Measurements from ENCODE around the gene APOL6.
"Not testable (repeated sequence)": the region's sequence is repeated elsewhere in the genome, so short reads cannot be mapped to it uniquely, and the experiment has no call there.

The APOL6 gene

GRCh38 chr22:35681454-35682052 lies 33.3 kb downstream of the APOL6 start:
- no peak for DNase-seq

DNA sequence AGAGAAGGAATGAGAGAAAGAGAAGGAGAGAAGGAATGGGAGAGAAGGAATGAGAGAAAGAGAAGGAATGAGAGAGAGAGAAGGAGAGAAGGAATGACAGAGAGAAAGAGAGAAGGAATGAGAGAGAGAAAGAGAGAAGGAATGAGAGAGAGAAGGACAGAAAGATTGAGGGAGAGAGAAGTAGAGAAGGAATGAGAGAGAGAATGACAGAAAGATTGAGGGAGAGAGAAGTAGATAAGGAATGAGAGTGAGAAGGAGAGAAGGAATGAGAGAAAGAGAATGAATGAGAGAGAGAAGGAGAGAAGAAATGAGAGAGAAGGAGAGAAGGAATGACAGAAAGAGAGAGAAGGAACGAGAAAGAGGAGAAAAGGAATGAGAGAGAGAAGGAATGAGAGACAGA lies 35.3 kb downstream of the APOL6 start:
- DNase-seq = no peak

DNA sequence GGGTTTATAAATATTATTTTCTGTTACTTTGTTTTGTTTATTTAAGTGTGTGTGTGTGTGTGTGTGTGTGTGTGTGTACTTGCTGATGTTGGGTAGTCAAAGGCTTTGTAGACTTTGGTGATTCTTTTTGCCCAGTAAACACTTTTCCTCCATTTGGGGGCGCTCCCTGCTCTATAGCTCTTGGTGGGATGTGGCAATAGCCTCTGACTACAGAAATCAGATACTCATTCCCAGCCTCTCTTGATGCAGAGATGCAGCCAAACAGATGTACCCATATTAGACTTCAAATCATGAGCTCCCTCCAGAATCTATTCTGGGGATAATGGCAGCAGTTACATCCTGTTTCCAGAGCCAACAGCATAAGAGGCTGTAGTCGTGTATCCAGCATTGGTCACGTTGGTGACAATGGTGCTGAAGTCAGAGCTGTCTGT lies 36.0 kb downstream of the APOL6 start:
- DNase-seq = no peak

DNA sequence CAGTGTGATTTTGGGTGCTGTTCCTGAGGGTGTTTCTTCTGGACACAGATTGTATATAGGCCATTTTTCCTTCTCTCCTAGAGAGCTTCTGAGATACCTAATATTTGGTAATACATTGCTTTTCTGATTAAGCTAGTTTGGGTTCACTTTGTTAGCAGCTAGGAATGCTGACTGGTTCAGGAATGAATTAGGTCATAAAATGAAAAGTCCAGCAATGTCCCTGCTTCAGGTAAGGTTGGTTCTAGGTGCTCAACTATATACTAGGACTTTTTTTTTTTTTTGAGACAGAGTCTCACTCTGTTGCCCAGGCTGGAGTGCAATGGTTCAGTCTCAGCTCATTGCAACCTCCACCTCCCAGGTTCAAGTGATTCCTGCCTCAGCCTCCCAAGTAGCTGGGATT lies 36.5 kb downstream of the APOL6 start:
- DNase-seq = no peak

DNA sequence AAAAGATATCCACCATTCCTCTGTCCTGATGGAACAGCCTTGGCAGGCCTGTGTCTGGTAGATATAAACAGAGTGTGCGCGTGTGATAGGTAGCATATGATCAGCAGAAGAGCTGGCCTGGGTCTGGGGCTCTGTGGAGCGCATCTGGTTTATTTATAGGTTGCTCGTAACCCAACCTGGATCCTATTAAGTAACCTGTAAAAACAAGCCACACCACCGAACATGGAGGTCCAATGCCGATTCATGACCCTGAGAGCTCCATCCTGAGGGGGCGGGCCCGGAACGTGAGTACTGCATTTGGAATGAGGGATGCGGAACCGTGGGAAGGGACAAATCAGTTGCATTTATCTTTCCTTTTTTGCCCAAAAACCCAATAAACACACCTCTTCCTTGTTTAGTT lies 37.5 kb downstream of the APOL6 start:
- no peak for DNase-seq

GRCh38 chr22:35686298-35686697 lies 38.1 kb downstream of the APOL6 start:
- no peak for DNase-seq

DNA sequence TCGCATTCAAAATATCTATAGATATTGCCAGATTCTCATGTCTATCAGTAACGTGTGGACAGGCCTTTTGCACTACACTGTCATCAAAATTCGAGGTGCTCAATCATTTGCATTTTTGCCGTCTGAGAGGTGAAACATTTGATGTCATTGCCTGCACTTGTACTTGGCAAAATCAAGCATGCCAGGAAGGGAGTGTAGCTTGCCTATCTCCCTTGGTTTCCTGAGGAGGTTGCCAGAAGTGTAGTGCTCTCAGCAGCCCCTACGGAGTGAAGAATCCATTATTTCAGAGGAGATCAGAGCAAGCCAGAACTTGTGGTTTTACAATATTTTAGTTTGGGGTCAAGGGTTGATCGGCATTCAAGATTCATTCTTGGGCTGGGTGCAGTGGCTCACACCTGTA lies 39.2 kb downstream of the APOL6 start:
- no peak for DNase-seq

- no peak for DNase-seq
Observed at GRCh38 chr22:35688913-35689675, 40.8 kb downstream of the APOL6 start.

- DNase-seq = no peak
Observed at GRCh38 chr22:35690001-35690400, 41.8 kb downstream of the APOL6 start.

DNA sequence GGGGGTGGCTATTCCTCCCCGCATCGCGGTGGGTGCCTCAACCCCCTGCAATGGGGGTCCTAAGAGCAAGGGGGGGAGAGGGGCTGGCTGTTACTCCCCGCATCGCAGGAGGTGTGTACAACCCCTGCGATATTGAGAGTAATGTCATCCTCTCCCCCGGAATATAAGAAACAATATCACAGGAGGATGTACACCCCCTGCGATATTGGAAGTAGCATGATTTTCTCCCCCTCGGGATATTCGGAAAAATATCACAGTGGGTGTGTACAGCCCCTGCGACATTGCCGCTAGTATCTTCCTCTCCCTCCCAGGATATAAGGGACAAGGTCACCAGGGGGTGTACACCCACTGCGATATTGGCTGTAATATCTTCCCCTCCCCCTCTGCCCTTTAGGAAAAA lies 47.0 kb downstream of the APOL6 start:
- DNase-seq = no peak

- no peak for DNase-seq
Observed at GRCh38 chr22:35697142-35697541, 48.9 kb downstream of the APOL6 start.

GRCh38 chr22:35699852-35700251 lies 51.6 kb downstream of the APOL6 start:
- not testable (repeated sequence) for DNase-seq

GRCh38 chr22:35703861-35704584 lies 55.8 kb downstream of the APOL6 start:
- no peak for DNase-seq

DNA sequence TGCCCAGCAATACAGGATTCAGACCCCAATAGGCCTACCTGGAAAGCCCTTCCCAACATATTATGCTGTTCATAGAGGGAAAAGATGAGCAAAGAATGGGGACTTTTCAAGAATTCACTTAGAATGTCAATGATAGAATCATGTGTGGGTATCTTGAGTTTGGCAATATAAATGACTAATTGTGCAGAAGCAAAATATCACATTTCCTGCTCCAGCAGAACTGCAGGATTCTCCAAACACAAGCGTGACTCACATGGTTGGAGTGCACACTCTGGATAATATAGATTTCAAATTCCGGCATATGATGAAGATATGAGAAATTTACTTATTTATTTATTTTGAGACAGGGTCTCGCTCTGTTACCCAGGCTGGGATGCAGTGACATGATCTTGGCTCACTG lies 56.9 kb downstream of the APOL6 start:
- DNase-seq = no peak

DNA sequence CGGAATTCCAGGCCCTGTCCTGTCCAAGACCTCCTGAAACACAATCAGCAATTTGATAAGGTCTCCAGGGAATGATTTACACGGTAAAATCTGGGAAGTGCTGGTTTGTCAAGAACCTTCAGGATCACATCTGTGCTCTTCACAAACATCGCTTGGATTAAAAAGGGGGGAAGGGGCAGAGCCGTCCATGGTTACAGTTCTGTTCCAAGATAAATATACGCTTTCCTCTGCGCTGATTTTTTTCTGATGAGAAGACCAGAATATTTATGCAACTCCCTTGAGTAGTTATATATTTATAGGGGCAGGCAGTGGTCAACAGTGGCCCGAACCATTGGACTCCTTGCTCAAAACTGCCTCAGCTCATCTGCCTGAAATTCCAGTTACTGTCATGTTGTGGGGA lies 60.2 kb downstream of the APOL6 start:
- DNase-seq = no peak

- DNase-seq = no peak
Observed at GRCh38 chr22:35708917-35709316, 60.7 kb downstream of the APOL6 start.

DNA sequence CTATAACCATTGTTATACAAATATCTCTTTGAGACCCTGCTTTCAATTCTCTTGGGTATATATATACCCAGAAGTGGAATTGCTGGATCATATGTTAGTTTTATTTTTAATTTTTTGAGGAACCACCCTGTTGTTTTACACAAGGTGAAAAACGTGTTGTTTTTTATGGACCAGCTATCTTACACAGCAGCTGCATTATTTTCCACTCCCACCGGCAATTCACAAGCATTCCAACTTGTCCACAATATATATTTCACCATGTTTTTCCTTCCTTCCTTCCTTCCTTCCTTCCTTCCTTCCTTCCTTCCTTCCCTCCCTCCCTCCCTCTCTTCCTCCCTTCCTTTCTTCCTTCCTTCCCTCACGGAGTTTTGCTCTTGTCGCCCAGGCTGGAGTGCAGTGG lies 63.1 kb downstream of the APOL6 start:
- no peak for DNase-seq

DNA sequence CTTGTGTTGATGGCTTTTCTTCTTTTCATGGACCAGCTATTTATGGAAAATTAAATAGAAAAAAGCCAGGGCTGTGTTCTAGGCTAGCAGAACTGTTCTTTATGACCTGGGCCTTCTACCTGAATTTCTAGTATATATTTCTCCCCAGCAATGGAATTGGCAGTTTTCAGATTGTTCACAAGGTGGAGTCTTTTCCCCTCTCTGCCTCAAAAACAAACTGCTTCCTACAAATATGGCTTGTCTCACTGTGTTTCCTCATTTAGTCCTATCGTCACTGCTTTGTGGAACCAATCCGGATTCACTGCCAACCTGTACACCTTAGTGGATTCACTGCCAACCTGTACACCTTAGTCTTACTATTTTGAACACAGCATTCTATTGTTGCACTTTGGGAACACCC lies 64.4 kb downstream of the APOL6 start:
- no peak for DNase-seq

DNA sequence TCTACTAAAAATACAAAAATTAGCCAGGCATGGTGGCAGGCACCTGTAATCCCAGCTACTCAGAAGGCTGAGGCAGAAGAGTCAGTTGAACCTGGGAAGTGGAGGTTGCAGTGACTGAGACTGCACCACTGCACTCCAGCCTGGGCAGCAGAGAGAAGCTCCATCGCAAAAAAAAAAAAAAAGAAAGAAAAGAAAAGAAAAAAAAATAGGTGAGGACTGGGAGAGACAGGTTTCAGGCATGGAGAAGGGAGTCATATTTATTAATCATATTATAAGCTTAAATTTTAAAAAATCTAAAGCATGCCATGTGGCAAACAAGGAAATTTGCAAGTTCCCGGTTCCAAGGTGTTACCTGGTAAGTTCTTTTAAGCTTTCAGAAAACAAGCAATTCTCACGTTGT lies 69.3 kb downstream of the APOL6 start, which contains the start of gene APOL5:
TSS of gene APOL5 (plus strand) at position 301 of the 400 bp plus-strand sequence. CDS start at position 301, 0 bp downstream.
- DNase-seq = no peak
